T-cell (primary cell): ENCODE measurements around the gene MLN. TPM values are rescaled to one million over a fixed set of nuclear protein-coding genes. Genes with fewer than 3 reads are reported as not detected.
A peak's percentile ranks its signal among the peaks of the same experiment; 100 is the strongest.

Experiments
- ATAC-seq, 4 experiments: fragments of 200-7000 bp in 3 of 4; fragments of 150-1000 bp in 1 of 4; cut with Tn5 transposase; replicated peaks in 1 of 4; 1 replicate in 3 of 4; 2 replicates in 1 of 4; pipeline ENCODE4 v1.10.0; 2021; ENCODE audit warnings: moderate library complexity in 3 of 4, mild to moderate bottlenecking in 2 of 4, moderate number of reproducible peaks in 1 of 4
- CTCF ChIA-PET, 2 donors: fragments of 300-600 bp; sonication (Branson Sonifier 250); formaldehyde crosslinking; loops; one replicate each; lab custom pipeline; 2022; ENCODE audit warnings: antibody characterized with exemption in 2 of 2; lab: Charles Lee
- POLR2A ChIA-PET, 2 donors: fragments of 300-600 bp; sonication (Branson Sonifier 250); formaldehyde crosslinking; loops; one replicate each; lab custom pipeline; 2022; ENCODE audit warnings: antibody characterized with exemption in 2 of 2; lab: Charles Lee
- DNase-seq, 35 experiments: peaks; one replicate each; pipeline versions ENCODE4 v3.0.0 to v3.0.0-alpha.2; 2013 to 2023
- H3K27ac ChIP-seq: one replicate; pipeline ENCODE4 v1.5.1; 2013; ENCODE audit warnings: low read length
- H3K27me3 ChIP-seq, 2 experiments: replicated peaks in 1 of 2; 1 replicate in 1 of 2; 2 replicates in 1 of 2; pipeline versions ENCODE4 v1.6.1 to v1.7.0; 2013; ENCODE audit warnings: low read length in 1 of 2, mixed read lengths in 1 of 2; ENCODE audit not compliant: control insufficient read depth in 2 of 2, insufficient read depth in 2 of 2; ENCODE audit errors: extremely low read depth in 1 of 2
- H3K36me3 ChIP-seq, 2 donors: 1 replicate in 1 of 2; 2 replicates in 1 of 2; pipeline versions ENCODE4 v1.6.1 to v1.7.0; 2013; ENCODE audit warnings: low read length in 1 of 2; ENCODE audit not compliant: control insufficient read depth in 2 of 2, insufficient read depth in 1 of 2; ENCODE audit errors: extremely low read depth in 1 of 2
- H3K4me1 ChIP-seq, 2 experiments: 1 replicate in 1 of 2; 2 replicates in 1 of 2; pipeline versions ENCODE4 v1.6.1 to v1.7.0; 2013; ENCODE audit warnings: low read length in 2 of 2, mixed read lengths in 1 of 2; ENCODE audit not compliant: insufficient read depth in 2 of 2, control insufficient read depth in 1 of 2; ENCODE audit errors: extremely low read depth in 1 of 2
- H3K4me3 ChIP-seq, 2 donors: 1 replicate in 1 of 2; 2 replicates in 1 of 2; pipeline versions ENCODE4 v1.5.1 to v1.7.0; 2013; ENCODE audit warnings: mild to moderate bottlenecking in 2 of 2, low read length in 1 of 2, moderate library complexity in 1 of 2; ENCODE audit not compliant: control insufficient read depth in 1 of 2; ENCODE audit errors: extremely low read depth in 1 of 2
- H3K9me3 ChIP-seq: 2 replicates; pipeline ENCODE4 v1.7.0; 2013
- H3K27ac Mint-ChIP-seq, 2 donors: one replicate each; pipeline ENCODE4 v1.8.0; 2020 to 2021; ENCODE audit warnings: mild to moderate bottlenecking in 2 of 2, mixed read lengths in 2 of 2
- H3K27me3 Mint-ChIP-seq, 2 donors: one replicate each; pipeline ENCODE4 v1.8.0; 2021 to 2022; ENCODE audit warnings: mixed read lengths in 2 of 2
- H3K36me3 Mint-ChIP-seq: one replicate; pipeline ENCODE4 v1.8.0; 2021; ENCODE audit warnings: mixed read lengths
- H3K4me1 Mint-ChIP-seq, 3 donors: one replicate each; pipeline ENCODE4 v1.8.0; 2020 to 2022; ENCODE audit warnings: mixed read lengths in 3 of 3, mild to moderate bottlenecking in 1 of 3
- H3K4me3 Mint-ChIP-seq, 3 donors: one replicate each; pipeline ENCODE4 v1.8.0; 2020 to 2022; ENCODE audit warnings: mild to moderate bottlenecking in 3 of 3, mixed read lengths in 3 of 3, moderate library complexity in 3 of 3
- H3K9me3 Mint-ChIP-seq, 3 donors: one replicate each; pipeline ENCODE4 v1.8.0; 2020 to 2022; ENCODE audit warnings: mixed read lengths in 3 of 3
- WGBS: methylation state at CpG from one replicate; pipeline ENCODE4 v1.1.5; 2013; ENCODE audit warnings: missing lambda C conversion rate; ENCODE audit not compliant: insufficient coverage; 5-methylcytosine and 5-hydroxymethylcytosine counted together
- total RNA-seq, 35 experiments: library from RNA in 6 of 35; stranded (reverse) in 6 of 35; fragments of 120-200 nt in 1 of 35; gene quantifications; one replicate each; pipeline versions ENCODE4 v1.2.1 to v1.2.4 and lab custom pipeline; 2013 to 2026

The MLN gene
- total RNA-seq, 5 donors from 2014 or later (not counting 1 experiment from before 2014, with no cell fraction given): not detected

DNA sequence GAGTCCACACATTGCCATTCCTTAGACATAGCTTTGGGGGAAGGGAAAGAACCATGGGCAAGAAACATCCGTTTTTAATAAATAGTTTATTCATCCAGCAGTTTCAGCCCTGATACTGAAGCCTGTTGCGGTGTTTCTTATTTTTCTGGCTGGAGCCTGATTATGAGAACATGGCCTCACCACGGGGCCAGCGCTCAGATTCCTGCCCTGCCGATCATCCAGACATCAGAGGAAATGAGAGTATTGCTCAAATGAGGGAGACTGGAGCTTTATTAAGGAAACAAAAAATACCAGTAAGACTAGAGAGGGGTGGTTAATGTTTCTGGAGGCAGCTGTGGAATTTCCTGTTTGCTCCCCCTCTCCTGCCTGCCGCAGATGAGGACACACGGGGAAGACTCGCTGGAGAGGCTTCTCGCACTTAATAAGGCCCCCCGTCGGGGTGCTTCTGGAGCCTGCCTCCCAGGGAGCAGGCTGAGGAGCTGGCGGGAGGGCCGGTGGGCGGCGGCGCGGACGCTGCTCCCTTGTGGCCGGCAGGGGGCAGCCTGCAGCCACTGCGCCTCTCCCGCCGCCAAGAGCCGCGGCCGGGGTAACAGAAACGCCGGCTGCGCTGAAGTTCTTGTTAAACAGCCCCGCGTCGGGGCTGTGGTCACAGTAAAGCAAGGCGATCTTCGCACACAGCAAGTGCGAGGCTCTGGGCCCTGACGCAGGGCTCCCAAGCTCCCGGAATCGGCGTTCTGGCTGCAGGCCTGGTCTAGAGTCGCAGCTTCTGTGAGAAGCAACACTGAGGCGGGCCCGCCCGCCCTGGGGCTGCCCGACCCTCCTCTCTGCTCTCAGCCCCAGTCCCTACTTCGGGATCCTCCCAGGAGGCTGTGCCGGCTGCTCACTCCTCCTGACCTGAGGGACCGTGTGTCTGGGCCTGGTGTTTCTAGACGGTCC is 32.4 kb downstream of the MLN start:
- peaks cover 10 to 15% (median 14%) of the 10 kb centered on the region in 3 donors for H3K4me1 Mint-ChIP-seq
- Histone ChIP-seq H3K27me3 (peaks cover 0 to 24% of the 10 kb centered on the region in 2 experiments), H3K9me3 (no peaks in the 10 kb centered on the region), H3K36me3 (peaks cover 10 to 43% of the 10 kb centered on the region in 2 donors), H3K4me1 (peaks cover 0 to 20% of the 10 kb centered on the region in 2 experiments), H3K4me3 (no peak overlapping the region), H3K27ac (no peak overlapping the region)
- CTCF ChIA-PET: interaction anchor here (0.6 to 3.1 kb wide), 11 partner anchors 10 to 411 kb away, joined by 3 to 12 read pairs (median 3); no protein-coding TSS in a partner anchor
- peak; percentile 74 to 77 (median 75) for ATAC-seq
- WGBS: 35% methylated on average over 46 of the region's 47 CpGs
- H3K36me3 Mint-ChIP-seq: peaks cover 21% of the 10 kb centered on the region
- no peak overlapping the region for H3K4me3 Mint-ChIP-seq
- DNase-seq: peak; percentile 24 to 82 (median 55)
- POLR2A ChIA-PET: interaction anchor here in 1 of 2 donors (0.7 kb wide), 1 partner anchor 384 kb away, joined by 3 read pairs; no protein-coding TSS in a partner anchor
- peak overlapping the region in 1 of 2 donors; percentile 44 for H3K27ac Mint-ChIP-seq
- H3K27me3 Mint-ChIP-seq: peaks cover 0 to 4% of the 10 kb centered on the region in 2 donors
- no peaks in the 10 kb centered on the region for H3K9me3 Mint-ChIP-seq

GRCh38 chr6:33770833-33771145 is 33.0 kb downstream of the MLN start:
- no peak overlapping the region for H3K4me3 ChIP-seq
- POLR2A ChIA-PET: interaction anchor here in 1 of 2 donors (0.7 kb wide), 1 partner anchor 384 kb away, joined by 3 read pairs; no protein-coding TSS in a partner anchor
- H3K27me3 ChIP-seq: peaks cover 0 to 28% of the 10 kb centered on the region in 2 experiments
- peaks cover 4 to 37% of the 10 kb centered on the region in 2 donors for H3K36me3 ChIP-seq
- no peak overlapping the region for H3K27ac ChIP-seq
- H3K9me3 ChIP-seq: no peaks in the 10 kb centered on the region
- ATAC-seq (no peak), DNase-seq (peak in 1 of 35 experiments; percentile 20)
- CTCF ChIA-PET: interaction anchor here (0.6 to 3.1 kb wide), 9 partner anchors 10 to 412 kb away, joined by 3 to 12 read pairs (median 3); no protein-coding TSS in a partner anchor
- peaks cover 10 to 15% (median 14%) of the 10 kb centered on the region in 3 donors for H3K4me1 Mint-ChIP-seq
- H3K27me3 Mint-ChIP-seq: peaks cover 0 to 4% of the 10 kb centered on the region in 2 donors
- H3K27ac Mint-ChIP-seq: no peak overlapping the region
- no peaks in the 10 kb centered on the region for H3K9me3 Mint-ChIP-seq
- WGBS: no CpG with 5 or more reads among the region's 3 CpGs
- peaks cover 15% of the 10 kb centered on the region for H3K36me3 Mint-ChIP-seq
- no peak overlapping the region for H3K4me3 Mint-ChIP-seq
- H3K4me1 ChIP-seq: peaks cover 0 to 20% of the 10 kb centered on the region in 2 experiments

DNA sequence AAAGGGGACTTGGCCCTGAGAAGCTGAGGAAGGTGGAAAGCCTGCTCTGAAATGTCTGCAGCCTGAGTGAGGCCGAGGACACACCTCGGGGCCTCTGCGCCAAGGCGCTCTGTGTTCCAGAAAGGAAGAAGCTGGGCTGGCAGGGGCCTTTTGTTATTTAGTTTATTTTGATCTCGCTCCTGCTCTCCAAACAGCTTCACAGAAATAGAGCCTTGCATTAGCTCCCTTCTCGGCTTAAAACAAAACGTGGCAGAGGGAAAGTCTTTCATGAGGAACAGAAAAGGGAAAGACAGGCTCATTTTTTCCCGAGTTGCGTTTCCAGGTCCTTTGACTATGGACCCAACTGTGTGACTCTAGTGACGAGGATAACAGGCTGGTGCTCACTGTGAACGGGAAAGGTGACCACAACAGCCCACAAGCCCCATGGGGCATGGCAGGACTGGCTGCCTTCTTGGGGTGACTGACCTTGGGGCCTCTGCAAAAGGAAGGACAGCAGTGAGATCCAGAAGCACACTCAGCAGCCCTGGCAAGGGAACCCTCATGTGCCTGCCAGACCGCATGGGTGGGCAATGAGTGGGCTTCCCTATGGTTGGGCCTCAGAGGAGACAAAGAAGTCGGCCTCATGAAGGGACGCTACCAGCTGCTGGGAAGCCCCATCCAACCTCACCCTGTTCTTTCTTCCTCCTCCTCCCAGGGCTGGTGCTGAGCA is 33.5 kb downstream of the MLN start:
- Histone ChIP-seq H3K27ac (no peak overlapping the region), H3K4me3 (no peak overlapping the region), H3K36me3 (peaks cover 0 to 32% of the 10 kb centered on the region in 2 donors), H3K4me1 (peaks cover 0 to 20% of the 10 kb centered on the region in 2 experiments), H3K27me3 (peaks cover 0 to 34% of the 10 kb centered on the region in 2 experiments), H3K9me3 (no peaks in the 10 kb centered on the region)
- H3K9me3 Mint-ChIP-seq: no peaks in the 10 kb centered on the region
- H3K27me3 Mint-ChIP-seq: peaks cover 5 to 6% of the 10 kb centered on the region in 2 donors
- H3K4me3 Mint-ChIP-seq: no peak overlapping the region
- ATAC-seq (no peak), DNase-seq (no peak)
- H3K27ac Mint-ChIP-seq: no peak overlapping the region
- ChIA-PET CTCF (interaction anchor here (0.6 to 3.1 kb wide), 4 partner anchors 11 to 284 kb away, joined by 3 to 12 read pairs (median 4); no protein-coding TSS in a partner anchor), POLR2A (no interaction called here)
- H3K4me1 Mint-ChIP-seq: peaks cover 10 to 15% (median 14%) of the 10 kb centered on the region in 3 donors
- peaks cover 15% of the 10 kb centered on the region for H3K36me3 Mint-ChIP-seq
- WGBS: 54% methylated on average over 8 of the region's 14 CpGs

DNA sequence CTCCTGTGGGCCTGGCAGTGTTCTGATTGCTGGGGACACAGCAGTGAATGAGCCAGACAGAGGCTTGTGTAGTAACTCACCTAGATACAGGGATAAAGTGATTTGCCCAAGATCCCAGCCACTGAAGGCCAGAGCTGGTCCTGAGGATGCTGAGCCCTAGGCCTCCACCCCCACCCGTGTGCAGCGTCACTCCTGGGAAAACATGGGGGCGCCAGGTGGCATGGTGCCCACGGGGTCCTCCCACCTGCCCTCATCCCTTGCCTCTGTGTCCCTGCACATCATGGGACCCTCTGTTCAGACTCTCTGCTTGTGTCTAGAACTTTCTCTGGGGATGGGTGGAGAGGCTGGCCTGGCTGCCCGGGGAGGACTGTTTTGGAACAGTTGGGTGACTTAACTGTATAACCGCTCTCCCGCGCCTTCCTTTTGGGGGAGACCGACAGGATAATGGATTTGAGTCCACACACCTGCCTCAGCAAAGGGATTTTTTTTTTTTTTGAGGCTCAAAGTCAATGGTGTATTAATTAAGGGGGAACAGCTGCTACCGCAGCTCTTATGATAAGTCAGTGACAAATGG is 34.5 kb downstream of the MLN start:
- H3K36me3 Mint-ChIP-seq: peaks cover 10% of the 10 kb centered on the region
- peaks cover 10 to 15% (median 14%) of the 10 kb centered on the region in 3 donors for H3K4me1 Mint-ChIP-seq
- no peak for ATAC-seq
- no peak overlapping the region for H3K27ac ChIP-seq
- H3K9me3 ChIP-seq: no peaks in the 10 kb centered on the region
- ChIA-PET CTCF (interaction anchor here in 1 of 2 donors (0.8 to 3.1 kb wide), 2 partner anchors 256 to 258 kb away, joined by 3 to 12 read pairs; no protein-coding TSS in a partner anchor), POLR2A (no interaction called here)
- no peaks in the 10 kb centered on the region for H3K9me3 Mint-ChIP-seq
- H3K4me3 ChIP-seq: no peak overlapping the region
- DNase-seq: no peak
- peaks cover 0 to 20% of the 10 kb centered on the region in 2 experiments for H3K4me1 ChIP-seq
- H3K27ac Mint-ChIP-seq: no peak overlapping the region
- no peak overlapping the region for H3K4me3 Mint-ChIP-seq
- peaks cover 0 to 36% of the 10 kb centered on the region in 2 experiments for H3K27me3 ChIP-seq
- WGBS: 82% methylated on average over 6 of the region's 10 CpGs
- H3K27me3 Mint-ChIP-seq: peaks cover 5 to 11% of the 10 kb centered on the region in 2 donors
- peaks cover 0 to 23% of the 10 kb centered on the region in 2 donors for H3K36me3 ChIP-seq

DNA sequence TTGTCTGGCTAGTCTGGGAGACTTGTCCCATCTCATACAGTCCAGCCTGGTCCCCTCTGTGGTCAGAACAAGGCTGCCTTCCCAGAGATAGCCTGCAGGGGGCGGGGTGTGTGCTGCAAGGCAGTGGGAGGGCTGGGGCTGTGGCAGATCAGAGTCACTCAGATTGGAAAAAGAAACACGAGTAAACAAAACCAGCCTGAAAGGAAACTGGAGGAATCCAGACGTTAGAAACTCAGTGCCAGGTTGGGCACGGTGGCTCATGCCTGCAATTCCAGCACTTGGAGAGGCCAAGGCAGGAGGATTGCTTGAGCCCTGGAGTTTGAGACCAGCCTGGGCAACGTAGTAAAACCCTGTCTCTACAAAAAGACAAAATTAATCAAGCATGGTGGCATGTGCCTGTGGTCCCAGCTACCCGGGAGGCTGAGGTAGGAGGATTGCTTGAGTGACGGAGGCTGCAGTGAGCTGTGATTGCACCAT is 35.1 kb downstream of the MLN start:
- Histone ChIP-seq H3K4me1 (peaks cover 0 to 20% of the 10 kb centered on the region in 2 experiments), H3K36me3 (peaks cover 0 to 19% of the 10 kb centered on the region in 2 donors), H3K27ac (no peak overlapping the region), H3K9me3 (no peaks in the 10 kb centered on the region), H3K4me3 (no peak overlapping the region), H3K27me3 (peaks cover 0 to 41% of the 10 kb centered on the region in 2 experiments)
- no peak overlapping the region for H3K27ac Mint-ChIP-seq
- no peak overlapping the region for H3K4me3 Mint-ChIP-seq
- H3K27me3 Mint-ChIP-seq: peaks cover 5 to 11% of the 10 kb centered on the region in 2 donors
- POLR2A ChIA-PET: no interaction called here
- ATAC-seq: peak; percentile 52 to 63 (median 62)
- CTCF ChIA-PET: no interaction called here
- H3K36me3 Mint-ChIP-seq: peaks cover 10% of the 10 kb centered on the region
- H3K4me1 Mint-ChIP-seq: peaks cover 10 to 15% (median 14%) of the 10 kb centered on the region in 3 donors
- WGBS: 3% methylated on average over 4 of the region's 7 CpGs
- no peaks in the 10 kb centered on the region for H3K9me3 Mint-ChIP-seq
- DNase-seq: peak; percentile 16 to 77 (median 55)
